B cell (primary cell): ENCODE data around the gene ZFP57. TPM values are rescaled to one million over a fixed set of nuclear protein-coding genes. Genes with fewer than 3 reads are reported as not detected.

Experiments
- ATAC-seq: fragments of 200-7000 bp; cut with Tn5 transposase; one replicate; pipeline ENCODE4 v1.10.0; 2021; ENCODE audit warnings: low read depth, mild to moderate bottlenecking, moderate number of reproducible peaks, moderate library complexity
- CTCF ChIA-PET: fragments of 350-600 bp; sonication (Branson Sonifier 250); formaldehyde crosslinking; loops from one replicate; lab custom pipeline; 2021; ENCODE audit warnings: antibody characterized with exemption, inconsistent platforms; lab: Charles Lee
- POLR2A ChIA-PET: fragments of 350-600 bp; sonication (Branson Sonifier 250); formaldehyde crosslinking; loops from one replicate; lab custom pipeline; 2021; ENCODE audit warnings: antibody characterized with exemption; lab: Charles Lee
- DNase-seq: peaks from one replicate; pipeline ENCODE4 v3.0.0; 2013
- H2AFZ ChIP-seq: 2 replicates; pipeline ENCODE4 v1.6.1; 2012; ENCODE audit warnings: mild to moderate bottlenecking, low read depth, low read length; ENCODE audit not compliant: insufficient read depth, poor library complexity, severe bottlenecking
- H3K27ac ChIP-seq, 2 donors: 1 replicate in 1 of 2; 2 replicates in 1 of 2; pipeline ENCODE4 v1.5.1; 2012 to 2013; ENCODE audit warnings: low read length in 2 of 2, mild to moderate bottlenecking in 2 of 2, moderate library complexity in 1 of 2
- H3K27me3 ChIP-seq, 4 experiments: fragments of 200-600 bp in 1 of 4; sonication (generic) in 1 of 4; replicated peaks in 1 of 4; 1 replicate in 2 of 4; 2 replicates in 2 of 4; pipeline versions ENCODE4 v1.6.1 to v1.7.0; 2013 to 2016; ENCODE audit warnings: low read length in 3 of 4, mild to moderate bottlenecking in 2 of 4, mixed read lengths in 1 of 4, moderate library complexity in 1 of 4; ENCODE audit not compliant: insufficient read depth in 4 of 4, control insufficient read depth in 3 of 4; ENCODE audit errors: control extremely low read depth in 1 of 4
- H3K36me3 ChIP-seq, 2 experiments: replicated peaks in 1 of 2; 1 replicate in 1 of 2; 2 replicates in 1 of 2; pipeline versions ENCODE4 v1.6.1 to v1.7.1; 2013; ENCODE audit warnings: low read length in 1 of 2; ENCODE audit not compliant: insufficient read depth in 2 of 2, control insufficient read depth in 1 of 2; ENCODE audit errors: control extremely low read depth in 1 of 2, extremely low read depth in 1 of 2
- H3K4me1 ChIP-seq, 2 donors: fragments of 200-600 bp in 1 of 2; sonication (generic) in 1 of 2; 1 replicate in 1 of 2; 2 replicates in 1 of 2; pipeline versions ENCODE4 v1.5.1 to v1.6.1; 2013 to 2017; ENCODE audit warnings: low read length in 2 of 2; ENCODE audit not compliant: control insufficient read depth in 2 of 2, insufficient read depth in 2 of 2
- H3K4me2 ChIP-seq: replicated peaks from 2 replicates; pipeline ENCODE3; 2012; ENCODE audit warnings: mild to moderate bottlenecking, low read depth, low read length; ENCODE audit not compliant: poor library complexity, severe bottlenecking
- H3K4me3 ChIP-seq, 5 experiments: fragments of 200-600 bp in 1 of 5; sonication (generic) in 1 of 5; 1 replicate in 3 of 5; 2 replicates in 2 of 5; pipeline versions ENCODE4 v1.5.1 to v1.7.0; 2011 to 2016; ENCODE audit warnings: low read length in 4 of 5, mild to moderate bottlenecking in 4 of 5, low read depth in 2 of 5, control low read depth in 1 of 5, moderate library complexity in 1 of 5; ENCODE audit not compliant: insufficient read depth in 1 of 5; ENCODE audit errors: control extremely low read depth in 1 of 5, extremely low read depth in 1 of 5
- H3K79me2 ChIP-seq: fragments of 200-600 bp; sonication (generic); one replicate; pipeline ENCODE4 v1.6.0; 2016; ENCODE audit warnings: low read length; ENCODE audit not compliant: control insufficient read depth, insufficient read depth
- H3K9ac ChIP-seq: fragments of 200-600 bp; sonication (generic); 2 replicates; pipeline ENCODE4 v1.6.1; 2017; ENCODE audit warnings: mild to moderate bottlenecking, low read length, moderate library complexity
- H3K9me3 ChIP-seq, 3 donors: one replicate each; pipeline versions ENCODE4 v1.6.1 to v1.7.1; 2013; ENCODE audit warnings: low read length in 2 of 3; ENCODE audit not compliant: control insufficient read depth in 2 of 3, insufficient read depth in 1 of 3; ENCODE audit errors: control extremely low read depth in 1 of 3
- H4K20me1 ChIP-seq: 2 replicates; pipeline ENCODE4 v1.6.0; 2012; ENCODE audit warnings: mild to moderate bottlenecking, low read length; ENCODE audit not compliant: insufficient read depth, control insufficient read depth, poor library complexity, severe bottlenecking
- H3K27ac Mint-ChIP-seq: one replicate; pipeline ENCODE4 v1.8.0; 2021; ENCODE audit warnings: mixed read lengths
- H3K27me3 Mint-ChIP-seq: one replicate; pipeline ENCODE4 v1.8.0; 2021; ENCODE audit warnings: mixed read lengths
- H3K4me1 Mint-ChIP-seq: one replicate; pipeline ENCODE4 v1.8.0; 2021; ENCODE audit warnings: mixed read lengths
- H3K4me3 Mint-ChIP-seq: one replicate; pipeline ENCODE4 v1.8.0; 2021; ENCODE audit warnings: mixed read lengths
- H3K9me3 Mint-ChIP-seq: one replicate; pipeline ENCODE4 v1.8.0; 2022; ENCODE audit warnings: mixed read lengths; ENCODE audit not compliant: insufficient read depth
- EZH2 ChIP-seq: IDR thresholded peaks from 2 replicates; pipeline ENCODE4 v1.6.1; 2012; ENCODE audit warnings: borderline replicate concordance, low read depth, mild to moderate bottlenecking, moderate library complexity, low read length; ENCODE audit not compliant: insufficient read depth, poor library complexity, severe bottlenecking
- WGBS: methylation state at CpG from one replicate; pipeline ENCODE4 v1.1.5; 2013; ENCODE audit warnings: missing lambda C conversion rate; ENCODE audit not compliant: insufficient coverage; 5-methylcytosine and 5-hydroxymethylcytosine counted together
- intact Hi-C: fragments of 100-400 bp; cut with micrococcal nuclease; formaldehyde crosslinking; loops from one replicate; pipeline ENCODE4 v1.10.0; 2022
- polyA plus RNA-seq: library from polyadenylated mRNA; depleted of rRNA; stranded (reverse); fragments of >200 nt; gene quantifications from 2 replicates; pipeline ENCODE4 v1.2.3, GENCODE V29; 2012
- total RNA-seq, 2 donors: library from RNA; stranded (reverse); fragments of 120-200 nt in 1 of 2; gene quantifications; 1 replicate in 1 of 2; 2 replicates in 1 of 2; pipeline versions ENCODE4 v1.2.3 to v1.2.4, GENCODE V29; 2013 to 2022
- TF ChIP-seq, protein P1 (sequence below): fragments of 200-600 bp; IDR thresholded peaks from one replicate; pipeline ENCODE4 v1.8.0; 2022; ENCODE audit warnings: antibody characterized with exemption, mild to moderate bottlenecking

The ZFP57 gene
- total and polyA plus RNA-seq, 2 donors (not counting 1 experiment from before 2014, with no cell fraction given): 0.39 to 5.0 TPM

DNA sequence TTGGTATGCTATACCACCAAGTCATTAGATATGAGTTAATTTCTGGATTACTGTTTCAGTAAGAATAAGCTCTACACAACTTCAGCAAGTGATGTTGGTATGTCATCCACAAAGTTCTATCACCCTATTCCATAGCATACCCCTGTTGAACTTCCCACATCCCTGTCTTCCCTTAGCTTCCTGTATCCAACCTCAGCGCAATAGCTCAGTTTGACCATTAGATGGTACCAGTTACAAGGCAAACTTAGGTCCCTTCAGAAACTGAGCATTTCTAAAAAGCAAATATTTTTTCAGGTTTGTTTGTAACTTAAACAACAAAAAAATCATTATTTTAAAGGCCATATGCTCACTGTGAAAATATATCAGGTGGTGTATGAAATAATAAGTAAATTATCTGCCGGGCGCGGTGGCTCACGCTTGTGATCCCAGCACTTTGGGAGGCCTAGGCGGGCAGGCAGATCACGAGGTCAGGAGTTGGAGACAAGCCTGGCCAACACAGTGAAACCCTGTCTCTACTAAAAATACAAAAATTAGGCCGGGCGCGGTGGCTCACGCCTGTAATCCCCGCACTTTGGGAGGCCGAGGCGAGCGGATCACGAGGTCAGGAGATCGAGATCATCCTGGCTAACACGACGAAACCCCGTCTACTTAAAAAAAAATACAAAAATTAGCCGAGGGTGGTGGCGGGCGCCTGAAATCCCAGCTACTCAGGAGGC lies 32.9 kb downstream of the ZFP57 start:
- Mint-ChIP-seq H3K4me1 (peaks cover 16% of the 10 kb centered on the region), H3K27me3 (no peaks in the 10 kb centered on the region), H3K9me3 (no peaks in the 10 kb centered on the region), H3K4me3 (no peak overlapping the region), H3K27ac (no peak overlapping the region)
- Histone ChIP-seq H4K20me1 (no peaks in the 10 kb centered on the region), H3K4me1 (peaks cover 3 to 15% of the 10 kb centered on the region in 2 donors), H3K36me3 (no peaks in the 10 kb centered on the region), H3K4me2 (no peak overlapping the region), H3K9ac (no peak overlapping the region), H2AFZ (no peak overlapping the region), H3K27me3 (no peaks in the 10 kb centered on the region), H3K4me3 (no peak overlapping the region), H3K27ac (no peak overlapping the region), H3K79me2 (no peaks in the 10 kb centered on the region), H3K9me3 (no peaks in the 10 kb centered on the region)
- 98% methylated on average over 20 of the region's 23 CpGs for WGBS
- intact Hi-C loops: no loop called here
- ATAC-seq (no peak), DNase-seq (no peak)
- CTCF ChIA-PET: interaction anchor here (0.7 to 9.5 kb wide), 4 partner anchors 10 to 312 kb away, joined by 3 to 226 read pairs (median 4); partner anchors contain the start of gene GABBR1
- TF ChIP-seq, protein P1, sequence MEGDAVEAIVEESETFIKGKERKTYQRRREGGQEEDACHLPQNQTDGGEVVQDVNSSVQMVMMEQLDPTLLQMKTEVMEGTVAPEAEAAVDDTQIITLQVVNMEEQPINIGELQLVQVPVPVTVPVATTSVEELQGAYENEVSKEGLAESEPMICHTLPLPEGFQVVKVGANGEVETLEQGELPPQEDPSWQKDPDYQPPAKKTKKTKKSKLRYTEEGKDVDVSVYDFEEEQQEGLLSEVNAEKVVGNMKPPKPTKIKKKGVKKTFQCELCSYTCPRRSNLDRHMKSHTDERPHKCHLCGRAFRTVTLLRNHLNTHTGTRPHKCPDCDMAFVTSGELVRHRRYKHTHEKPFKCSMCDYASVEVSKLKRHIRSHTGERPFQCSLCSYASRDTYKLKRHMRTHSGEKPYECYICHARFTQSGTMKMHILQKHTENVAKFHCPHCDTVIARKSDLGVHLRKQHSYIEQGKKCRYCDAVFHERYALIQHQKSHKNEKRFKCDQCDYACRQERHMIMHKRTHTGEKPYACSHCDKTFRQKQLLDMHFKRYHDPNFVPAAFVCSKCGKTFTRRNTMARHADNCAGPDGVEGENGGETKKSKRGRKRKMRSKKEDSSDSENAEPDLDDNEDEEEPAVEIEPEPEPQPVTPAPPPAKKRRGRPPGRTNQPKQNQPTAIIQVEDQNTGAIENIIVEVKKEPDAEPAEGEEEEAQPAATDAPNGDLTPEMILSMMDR: no peak
- TF ChIP-seq EZH2: no peak
- POLR2A ChIA-PET: no interaction called here

DNA sequence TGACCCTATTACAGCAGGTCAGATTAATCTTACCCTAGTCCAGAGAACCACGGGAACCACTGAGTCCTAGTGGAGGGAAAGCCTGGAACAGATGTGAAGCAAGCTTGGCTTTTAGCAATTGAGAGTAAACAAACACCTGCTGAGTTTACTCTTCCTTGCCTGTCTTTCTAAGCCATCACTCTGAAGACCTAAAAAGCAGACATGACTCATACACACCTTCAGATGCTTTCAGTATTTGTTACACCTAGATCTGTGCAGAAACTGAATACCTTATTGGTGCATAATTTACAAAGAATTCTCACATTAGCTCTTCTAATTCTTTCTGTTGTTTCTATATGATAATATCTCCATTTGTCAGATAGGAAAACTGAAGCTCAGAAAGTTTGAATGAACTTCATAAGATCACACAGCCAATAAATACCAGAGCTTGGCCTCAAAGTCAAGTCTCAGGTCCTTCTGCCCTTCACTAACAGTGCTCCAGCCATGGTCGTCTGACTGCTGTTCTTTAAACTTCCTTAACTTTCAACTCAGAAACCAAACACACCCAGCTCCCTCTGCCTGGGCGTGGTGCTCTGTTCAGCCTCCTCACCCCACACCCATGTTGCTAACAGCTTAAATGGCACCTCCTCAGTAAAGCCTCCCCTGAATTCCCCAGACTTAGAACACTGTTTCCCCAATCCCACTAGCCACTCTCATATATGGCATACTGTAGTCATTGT lies 39.4 kb downstream of the ZFP57 start:
- ChIA-PET CTCF (interaction anchor here (1.1 to 8.8 kb wide), 3 partner anchors 11 to 24 kb away, joined by 3 to 137 read pairs (median 5); no protein-coding TSS in a partner anchor), POLR2A (no interaction called here)
- no peak for TF ChIP-seq EZH2
- TF ChIP-seq, protein P1: no peak
- Histone ChIP-seq H3K9me3 (no peaks in the 10 kb centered on the region), H3K4me2 (peak overlapping the region; percentile 53), H3K36me3 (no peaks in the 10 kb centered on the region), H3K9ac (no peak overlapping the region), H3K79me2 (no peaks in the 10 kb centered on the region), H3K4me3 (no peak overlapping the region), H4K20me1 (no peaks in the 10 kb centered on the region), H3K4me1 (peaks cover 8 to 12% of the 10 kb centered on the region in 2 donors), H2AFZ (peak overlapping the region; percentile 49), H3K27ac (peak overlapping the region; percentile 17 to 48), H3K27me3 (no peaks in the 10 kb centered on the region)
- Mint-ChIP-seq H3K27me3 (no peaks in the 10 kb centered on the region), H3K27ac (peak overlapping the region; percentile 76), H3K9me3 (no peaks in the 10 kb centered on the region), H3K4me1 (peaks cover 16% of the 10 kb centered on the region), H3K4me3 (peak overlapping the region; percentile 3)
- peak; percentile 57 for ATAC-seq
- no peak for DNase-seq
- intact Hi-C loops: no loop called here
- WGBS: 49% methylated on average over 3 of the region's 3 CpGs
